ENCODE data around the gene RAP1B.

DNA sequence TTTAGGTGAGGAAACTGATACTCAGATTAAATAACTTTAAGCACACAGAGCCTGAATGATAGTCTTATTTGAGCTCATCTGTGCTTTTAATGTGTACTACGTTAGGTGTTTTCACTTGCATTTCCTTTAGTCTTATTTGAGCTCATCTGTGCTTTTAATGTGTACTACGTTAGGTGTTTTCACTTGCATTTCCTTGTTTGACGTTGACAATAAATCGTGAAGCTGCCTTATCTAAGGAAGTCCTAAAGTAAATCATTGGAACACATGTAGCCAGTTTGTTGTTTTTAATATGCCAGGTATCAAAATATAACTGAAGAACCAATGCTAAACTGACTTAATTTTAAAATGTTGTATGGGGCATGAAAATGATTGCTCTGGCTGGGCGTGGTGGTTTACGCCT lies 2.0 kb downstream of the RAP1B start:
- TF ChIP-seq, protein P1, sequence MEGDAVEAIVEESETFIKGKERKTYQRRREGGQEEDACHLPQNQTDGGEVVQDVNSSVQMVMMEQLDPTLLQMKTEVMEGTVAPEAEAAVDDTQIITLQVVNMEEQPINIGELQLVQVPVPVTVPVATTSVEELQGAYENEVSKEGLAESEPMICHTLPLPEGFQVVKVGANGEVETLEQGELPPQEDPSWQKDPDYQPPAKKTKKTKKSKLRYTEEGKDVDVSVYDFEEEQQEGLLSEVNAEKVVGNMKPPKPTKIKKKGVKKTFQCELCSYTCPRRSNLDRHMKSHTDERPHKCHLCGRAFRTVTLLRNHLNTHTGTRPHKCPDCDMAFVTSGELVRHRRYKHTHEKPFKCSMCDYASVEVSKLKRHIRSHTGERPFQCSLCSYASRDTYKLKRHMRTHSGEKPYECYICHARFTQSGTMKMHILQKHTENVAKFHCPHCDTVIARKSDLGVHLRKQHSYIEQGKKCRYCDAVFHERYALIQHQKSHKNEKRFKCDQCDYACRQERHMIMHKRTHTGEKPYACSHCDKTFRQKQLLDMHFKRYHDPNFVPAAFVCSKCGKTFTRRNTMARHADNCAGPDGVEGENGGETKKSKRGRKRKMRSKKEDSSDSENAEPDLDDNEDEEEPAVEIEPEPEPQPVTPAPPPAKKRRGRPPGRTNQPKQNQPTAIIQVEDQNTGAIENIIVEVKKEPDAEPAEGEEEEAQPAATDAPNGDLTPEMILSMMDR (conservative IDR thresholded peaks at IDR 0.05; ENCODE audit: low read length): no peak
- TF ChIP-seq EZH2phosphoT487 (IDR thresholded peaks at IDR 0.05; ENCODE audit: borderline replicate concordance): no peak

Measured in Loucy (cell line).